ENCODE measurements around the gene OLFM1.
"Not testable (repeated sequence)": the region's sequence is repeated elsewhere in the genome, so short reads cannot be mapped to it uniquely, and the experiment has no call there.

Gene OLFM1

GRCh38 chr9:135136991-135137832, 49.7 kb downstream of the OLFM1 start:
- no peak for DNase-seq (ENCODE audit: low spot score in 2 of 2)
- in situ Hi-C loops (cut with MboI; ENCODE audit: low sequenced_read_pairs): no loop called here
- H3K9me3 ChIP-seq: no peaks in the 10 kb centered on the region; the same call in 1 of the 2 replicates
- no peaks in the 10 kb centered on the region for H3K27me3 ChIP-seq (ENCODE audit: low read depth)
- no peak overlapping the region for H3K4me3 ChIP-seq
- no peaks in the 10 kb centered on the region for H3K4me1 ChIP-seq
- H3K36me3 ChIP-seq (replicated peaks): no peaks in the 10 kb centered on the region

- Histone ChIP-seq H3K4me3 (no peak overlapping the region), H3K27me3 (ENCODE audit: low read depth) (no peaks in the 10 kb centered on the region), H3K4me1 (no peaks in the 10 kb centered on the region), H3K9me3 (no peaks in the 10 kb centered on the region; the same call in 1 of the 2 replicates), H3K36me3 (replicated peaks) (no peaks in the 10 kb centered on the region)
- in situ Hi-C loops (cut with MboI; ENCODE audit: low sequenced_read_pairs): no loop called here
- DNase-seq (ENCODE audit: low spot score in 2 of 2): no peak
Measured at GRCh38 chr9:135138078-135138855, 50.8 kb downstream of the OLFM1 start.

DNA sequence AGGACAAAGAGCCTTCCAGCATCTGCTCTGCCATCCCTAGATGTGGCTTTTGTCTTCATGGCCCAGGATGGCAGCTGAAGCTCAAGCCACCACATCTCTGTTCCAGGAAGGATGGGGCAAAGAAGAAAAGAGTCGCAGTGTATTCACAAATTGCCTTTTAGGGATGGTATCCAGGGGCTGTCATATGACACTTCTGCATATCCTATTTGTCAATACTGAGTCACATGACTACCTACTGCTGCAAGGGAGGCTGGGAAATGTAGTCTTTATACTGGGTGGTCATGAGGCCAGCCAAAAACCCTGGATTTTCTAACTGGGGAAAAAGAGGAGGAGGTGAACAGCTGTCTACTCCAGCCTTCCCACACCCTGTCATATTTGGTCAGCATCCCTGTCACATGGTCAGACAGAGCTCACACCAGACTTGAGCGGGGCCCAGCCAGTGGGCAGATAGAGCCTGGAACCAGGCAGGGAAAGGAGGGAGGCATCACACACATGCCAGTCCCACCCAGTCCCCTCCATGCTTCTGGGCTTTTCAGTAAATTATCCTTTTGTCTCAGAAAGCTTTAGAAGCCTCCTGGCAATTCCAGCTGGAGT, 52.0 kb downstream of the OLFM1 start:
- no peaks in the 10 kb centered on the region for H3K27me3 ChIP-seq (ENCODE audit: low read depth)
- H3K4me1 ChIP-seq: no peaks in the 10 kb centered on the region
- no peak for DNase-seq (ENCODE audit: low spot score in 2 of 2)
- H3K9me3 ChIP-seq: no peaks in the 10 kb centered on the region; the same call in 1 of the 2 replicates
- H3K36me3 ChIP-seq (replicated peaks): no peaks in the 10 kb centered on the region
- no peak overlapping the region for H3K4me3 ChIP-seq
- in situ Hi-C loops (cut with MboI; ENCODE audit: low sequenced_read_pairs): no loop called here

DNA sequence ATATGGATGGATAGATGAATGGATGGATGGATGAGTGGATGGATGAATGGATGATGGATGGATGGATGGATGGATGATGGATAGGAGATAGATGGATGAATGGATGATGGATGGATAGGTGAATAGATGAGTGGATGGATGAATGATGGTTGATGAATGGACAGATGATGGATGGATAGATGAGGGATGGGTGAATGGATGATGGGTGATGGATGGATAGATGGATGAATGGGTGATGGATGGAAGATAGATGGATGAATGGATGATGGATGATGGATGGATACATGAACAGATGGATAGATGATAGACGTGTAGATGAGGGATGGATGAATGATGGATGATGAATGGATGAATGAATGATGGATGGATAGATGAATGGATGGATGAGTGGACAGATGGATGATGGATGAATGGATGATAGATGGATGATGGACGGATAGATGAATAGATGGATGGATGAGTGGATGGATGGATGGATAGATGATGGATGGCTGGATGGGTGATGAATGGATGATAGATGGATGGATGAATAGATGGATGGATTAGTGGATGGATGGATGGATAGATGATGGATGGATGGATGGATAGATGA, 53.8 kb downstream of the OLFM1 start:
- H3K9me3 ChIP-seq: no peaks in the 10 kb centered on the region; the same call in 1 of the 2 replicates
- DNase-seq (ENCODE audit: low spot score in 2 of 2): no peak
- in situ Hi-C loops (cut with MboI; ENCODE audit: low sequenced_read_pairs): no loop called here
- H3K27me3 ChIP-seq (ENCODE audit: low read depth): no peaks in the 10 kb centered on the region
- H3K36me3 ChIP-seq (replicated peaks): no peaks in the 10 kb centered on the region
- no peaks in the 10 kb centered on the region for H3K4me1 ChIP-seq
- no peak overlapping the region for H3K4me3 ChIP-seq

DNA sequence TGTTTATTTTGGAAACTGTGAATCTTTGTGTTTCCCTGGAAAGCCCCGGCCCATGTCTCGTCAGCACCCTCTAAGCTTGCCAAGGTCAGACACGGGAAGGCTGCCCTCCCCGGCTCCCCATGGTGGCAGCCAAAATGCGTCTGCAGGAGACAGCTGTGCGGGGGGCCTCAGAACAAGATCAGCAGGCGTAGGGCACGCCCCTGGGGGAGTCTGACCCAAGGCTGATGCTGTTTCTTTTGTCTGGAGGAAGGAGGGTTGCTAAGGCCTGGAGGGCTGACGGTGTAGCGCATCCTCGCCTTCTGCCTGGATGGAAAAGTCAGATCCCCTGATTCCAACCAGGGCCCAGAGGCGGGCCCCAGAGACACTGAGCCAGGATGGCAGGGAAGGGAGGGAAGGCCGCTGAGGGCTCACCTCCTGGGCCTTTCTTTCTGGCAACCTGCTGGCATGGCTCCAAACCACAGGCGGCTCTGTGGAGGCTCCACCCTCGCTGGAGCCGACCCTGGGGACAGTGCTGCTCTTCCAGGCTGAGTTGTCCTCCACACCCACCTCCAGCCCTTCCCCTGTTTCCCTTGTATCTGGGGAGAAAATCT, 57.2 kb downstream of the OLFM1 start:
- Histone ChIP-seq H3K4me1 (no peaks in the 10 kb centered on the region), H3K27me3 (ENCODE audit: low read depth) (no peaks in the 10 kb centered on the region), H3K36me3 (replicated peaks) (no peaks in the 10 kb centered on the region), H3K9me3 (no peaks in the 10 kb centered on the region), H3K4me3 (no peak overlapping the region)
- in situ Hi-C loops (cut with MboI; ENCODE audit: low sequenced_read_pairs): no loop called here
- DNase-seq (ENCODE audit: low spot score in 2 of 2): no peak

- Histone ChIP-seq H3K9me3 (no peaks in the 10 kb centered on the region), H3K36me3 (replicated peaks) (no peaks in the 10 kb centered on the region), H3K27me3 (ENCODE audit: low read depth) (no peaks in the 10 kb centered on the region), H3K4me3 (no peak overlapping the region), H3K4me1 (no peaks in the 10 kb centered on the region)
- no peak for DNase-seq (ENCODE audit: low spot score in 2 of 2)
- in situ Hi-C loops (cut with MboI; ENCODE audit: low sequenced_read_pairs): no loop called here
Measured at GRCh38 chr9:135145312-135145711, 57.8 kb downstream of the OLFM1 start.

DNA sequence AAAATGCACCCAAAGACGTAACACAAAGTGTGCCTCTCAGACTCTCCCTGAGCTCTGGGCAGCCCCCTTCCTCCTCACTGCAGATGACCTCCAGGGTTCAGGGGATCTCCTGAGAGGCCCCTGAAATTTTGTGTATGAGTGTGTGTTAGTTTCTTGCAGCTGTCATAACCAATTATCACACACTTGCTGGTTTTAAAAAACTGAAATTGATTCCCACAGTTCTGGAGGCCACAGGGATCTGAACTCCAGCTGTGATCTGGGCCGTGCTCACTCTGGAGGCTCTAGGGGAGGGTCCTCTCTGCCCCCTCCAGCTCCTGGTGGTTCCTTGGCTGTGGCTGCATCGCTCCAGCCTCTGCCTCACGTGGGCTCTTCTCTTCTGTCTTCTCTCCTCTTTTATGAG, 58.8 kb downstream of the OLFM1 start:
- Histone ChIP-seq H3K36me3 (replicated peaks) (no peaks in the 10 kb centered on the region), H3K4me1 (no peaks in the 10 kb centered on the region), H3K27me3 (ENCODE audit: low read depth) (no peaks in the 10 kb centered on the region), H3K4me3 (no peak overlapping the region), H3K9me3 (no peaks in the 10 kb centered on the region)
- in situ Hi-C loops (cut with MboI; ENCODE audit: low sequenced_read_pairs): no loop called here
- no peak for DNase-seq (ENCODE audit: low spot score in 2 of 2)

- DNase-seq (ENCODE audit: low spot score in 2 of 2): no peak
- no peaks in the 10 kb centered on the region for H3K27me3 ChIP-seq (ENCODE audit: low read depth)
- no peaks in the 10 kb centered on the region for H3K9me3 ChIP-seq
- H3K36me3 ChIP-seq (replicated peaks): no peaks in the 10 kb centered on the region
- H3K4me1 ChIP-seq: no peaks in the 10 kb centered on the region
- H3K4me3 ChIP-seq: no peak overlapping the region
- in situ Hi-C loops (cut with MboI; ENCODE audit: low sequenced_read_pairs): no loop called here
Measured at GRCh38 chr9:135146766-135147473, 59.5 kb downstream of the OLFM1 start.

DNA sequence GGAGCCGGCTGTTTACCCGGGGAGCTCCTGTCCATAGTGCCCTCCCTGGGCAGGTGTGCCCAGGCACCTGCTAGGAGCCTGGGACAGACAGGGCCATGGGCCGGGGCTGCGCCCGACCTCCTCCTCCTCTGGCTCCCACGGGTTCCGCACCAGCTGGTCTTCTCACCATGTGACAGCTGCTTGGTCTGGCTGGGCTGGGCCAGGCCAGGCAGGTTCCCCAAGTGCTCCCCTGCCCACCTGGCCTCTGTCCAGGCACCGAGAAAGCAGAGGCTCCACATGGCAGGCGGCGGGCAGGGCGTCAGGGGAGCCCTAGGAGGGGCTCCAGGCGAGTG, 60.0 kb downstream of the OLFM1 start:
- no peaks in the 10 kb centered on the region for H3K9me3 ChIP-seq
- in situ Hi-C loops (cut with MboI; ENCODE audit: low sequenced_read_pairs): no loop called here
- no peaks in the 10 kb centered on the region for H3K36me3 ChIP-seq (replicated peaks)
- DNase-seq (ENCODE audit: low spot score in 2 of 2): no peak
- H3K4me3 ChIP-seq: no peak overlapping the region
- H3K27me3 ChIP-seq (ENCODE audit: low read depth): no peaks in the 10 kb centered on the region
- no peaks in the 10 kb centered on the region for H3K4me1 ChIP-seq

GRCh38 chr9:135147938-135148337, 60.5 kb downstream of the OLFM1 start:
- Histone ChIP-seq H3K4me1 (no peaks in the 10 kb centered on the region), H3K4me3 (no peak overlapping the region), H3K9me3 (no peaks in the 10 kb centered on the region), H3K36me3 (replicated peaks) (no peaks in the 10 kb centered on the region), H3K27me3 (ENCODE audit: low read depth) (no peaks in the 10 kb centered on the region)
- no peak for DNase-seq (ENCODE audit: low spot score in 2 of 2)
- in situ Hi-C loops (cut with MboI; ENCODE audit: low sequenced_read_pairs): no loop called here

- no peak overlapping the region for H3K4me3 ChIP-seq
- no peaks in the 10 kb centered on the region for H3K36me3 ChIP-seq (replicated peaks)
- no peak for DNase-seq (ENCODE audit: low spot score in 2 of 2)
- no peaks in the 10 kb centered on the region for H3K27me3 ChIP-seq (ENCODE audit: low read depth)
- in situ Hi-C loops (cut with MboI; ENCODE audit: low sequenced_read_pairs): no loop called here
- H3K9me3 ChIP-seq: no peaks in the 10 kb centered on the region
- H3K4me1 ChIP-seq: no peaks in the 10 kb centered on the region
Measured at GRCh38 chr9:135148386-135148785, 60.9 kb downstream of the OLFM1 start.

DNA sequence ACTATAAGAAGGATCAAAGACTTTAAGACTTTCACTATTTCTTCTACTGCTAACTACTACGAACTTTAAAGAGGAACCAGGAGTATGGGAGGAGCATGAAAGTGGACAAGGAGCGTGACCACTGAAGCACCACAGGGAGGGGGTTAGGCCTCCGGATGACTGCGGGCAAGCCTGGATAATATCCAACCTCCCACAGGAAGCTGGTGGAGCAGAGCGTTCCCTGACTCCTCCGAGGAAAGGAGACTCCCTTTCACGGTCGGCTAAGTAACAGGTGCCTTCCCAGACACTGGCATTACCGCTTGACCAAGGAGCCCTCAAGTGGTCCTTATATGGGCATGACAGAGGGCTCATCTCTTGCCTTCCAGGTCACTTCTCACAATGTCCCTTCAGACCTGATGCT, 62.4 kb downstream of the OLFM1 start:
- H3K9me3 ChIP-seq; H3K4me1 ChIP-seq; H3K4me3 ChIP-seq; H3K36me3 ChIP-seq (replicated peaks); in situ Hi-C loops (cut with MboI; ENCODE audit: low sequenced_read_pairs); DNase-seq (ENCODE audit: low spot score in 2 of 2); H3K27me3 ChIP-seq (ENCODE audit: low read depth): not testable (repeated sequence)

DNA sequence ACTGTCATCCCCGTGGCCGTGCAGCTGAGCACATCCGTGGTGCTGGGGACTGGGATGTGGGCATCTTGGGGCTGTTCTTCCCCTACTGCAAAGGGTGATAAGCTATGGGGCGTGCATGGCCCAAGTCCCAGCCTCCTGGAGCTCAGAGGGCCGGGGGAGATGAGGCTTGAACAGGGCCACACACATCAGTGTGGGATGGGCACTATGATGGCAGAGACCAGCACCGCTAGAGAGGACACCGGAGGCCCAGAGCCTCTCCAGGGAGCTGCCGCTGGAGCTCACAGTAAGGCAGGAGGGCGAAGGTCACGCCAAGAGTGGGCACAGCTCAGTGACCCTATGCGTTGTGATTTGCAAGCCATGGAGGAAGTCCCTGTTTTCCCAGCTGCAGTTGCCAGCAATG, 63.5 kb downstream of the OLFM1 start:
- no peak for DNase-seq (ENCODE audit: low spot score in 2 of 2)
- no peak overlapping the region for H3K4me3 ChIP-seq
- no peaks in the 10 kb centered on the region for H3K27me3 ChIP-seq (ENCODE audit: low read depth)
- no peaks in the 10 kb centered on the region for H3K4me1 ChIP-seq
- H3K36me3 ChIP-seq (replicated peaks): no peaks in the 10 kb centered on the region
- in situ Hi-C loops (cut with MboI; ENCODE audit: low sequenced_read_pairs): no loop called here
- no peaks in the 10 kb centered on the region for H3K9me3 ChIP-seq

Data from HAP-1 (cell line).